HG03039 (cell line): ENCODE data around the gene ARPC1A.
"Not testable (repeated sequence)": the region's sequence is repeated elsewhere in the genome, so short reads cannot be mapped to it uniquely, and the experiment has no call there.

Source experiments
- ATAC-seq: cut with Tn5 transposase; IDR thresholded peaks from one replicate; pipeline ENCODE4 v1.9.1; 2021; ENCODE audit warnings: mild to moderate bottlenecking, moderate library complexity; ENCODE audit not compliant: unreplicated experiment

ARPC1A gene

GRCh38 chr7:99314504-99314903 lies 11.2 kb upstream of the ARPC1A start:
- no peak for ATAC-seq

GRCh38 chr7:99320371-99320770 lies 5.3 kb upstream of the ARPC1A start:
- no peak for ATAC-seq

GRCh38 chr7:99322659-99323058 lies 3.0 kb upstream of the ARPC1A start:
- not testable (repeated sequence) for ATAC-seq

GRCh38 chr7:99324559-99324958 lies 1.1 kb upstream of the ARPC1A start:
- ATAC-seq, result no peak

- no peak for ATAC-seq
Observed at GRCh38 chr7:99325001-99325493, 651 bp upstream of the ARPC1A start.

GRCh38 chr7:99326408-99326782 lies 697 bp downstream of the ARPC1A start:
- ATAC-seq, result no peak

- ATAC-seq, result not testable (repeated sequence)
Observed at GRCh38 chr7:99330314-99330961, 4.7 kb downstream of the ARPC1A start.

- ATAC-seq, result no peak
Observed at GRCh38 chr7:99331002-99331401, 5.3 kb downstream of the ARPC1A start.

GRCh38 chr7:99339595-99339994 lies 13.9 kb downstream of the ARPC1A start:
- no peak for ATAC-seq

GRCh38 chr7:99340659-99341058 lies 15.0 kb downstream of the ARPC1A start:
- ATAC-seq, result no peak

- ATAC-seq, result no peak
Observed at GRCh38 chr7:99344061-99344647, 18.5 kb downstream of the ARPC1A start.

- ATAC-seq, result not testable (repeated sequence)
Observed at GRCh38 chr7:99350641-99351040, 24.9 kb downstream of the ARPC1A start.

- ATAC-seq, result no peak
Observed at GRCh38 chr7:99352247-99352646, 26.5 kb downstream of the ARPC1A start.

GRCh38 chr7:99355098-99355497 lies 29.4 kb downstream of the ARPC1A start:
- no peak for ATAC-seq

- ATAC-seq, result no peak
Observed at GRCh38 chr7:99357701-99358490, 32.2 kb downstream of the ARPC1A start.

GRCh38 chr7:99358521-99358920 lies 32.8 kb downstream of the ARPC1A start:
- ATAC-seq, result not testable (repeated sequence)

- no peak for ATAC-seq
Observed at GRCh38 chr7:99359465-99360154, 33.9 kb downstream of the ARPC1A start.

- no peak for ATAC-seq
Observed at GRCh38 chr7:99362801-99363200, 37.1 kb downstream of the ARPC1A start.

- no peak for ATAC-seq
Observed at GRCh38 chr7:99363286-99363685, 37.6 kb downstream of the ARPC1A start.

GRCh38 chr7:99365318-99366141 lies 39.8 kb downstream of the ARPC1A start:
- ATAC-seq, result no peak
